NCI-H345 treated with DMSO at 0.1 percent for 48 hours (cell line): ENCODE results near the gene KIFBP.
"Not testable (repeated sequence)": the region's sequence is repeated elsewhere in the genome, so short reads cannot be mapped to it uniquely, and the experiment has no call there.

ENCODE experiments used
- DNase-seq: peaks from one replicate; lab custom pipeline; 2025; ENCODE audit not compliant: unreplicated experiment; lab: John Stamatoyannopoulos, UW

Gene KIFBP

DNA sequence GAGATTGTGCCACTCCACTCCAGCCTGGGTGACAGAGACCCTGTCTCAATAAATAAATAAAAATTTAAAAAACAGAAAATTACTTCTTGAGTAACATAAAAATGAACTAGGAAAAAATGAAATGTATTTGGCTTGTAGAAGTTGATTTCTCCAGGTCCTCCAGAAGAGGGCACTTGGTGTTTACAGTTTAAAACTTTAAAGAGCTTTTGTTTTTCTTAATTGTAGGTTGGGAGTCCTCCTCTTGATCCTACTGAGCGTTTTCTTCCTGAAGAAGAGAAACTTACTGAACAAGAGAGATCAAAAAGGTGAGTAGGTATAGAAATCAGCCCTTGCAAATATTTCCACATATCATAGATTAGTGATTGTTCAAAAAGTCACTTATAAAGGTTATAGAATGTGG lies 16.2 kb downstream of the KIFBP start:
- DNase-seq: no peak

DNA sequence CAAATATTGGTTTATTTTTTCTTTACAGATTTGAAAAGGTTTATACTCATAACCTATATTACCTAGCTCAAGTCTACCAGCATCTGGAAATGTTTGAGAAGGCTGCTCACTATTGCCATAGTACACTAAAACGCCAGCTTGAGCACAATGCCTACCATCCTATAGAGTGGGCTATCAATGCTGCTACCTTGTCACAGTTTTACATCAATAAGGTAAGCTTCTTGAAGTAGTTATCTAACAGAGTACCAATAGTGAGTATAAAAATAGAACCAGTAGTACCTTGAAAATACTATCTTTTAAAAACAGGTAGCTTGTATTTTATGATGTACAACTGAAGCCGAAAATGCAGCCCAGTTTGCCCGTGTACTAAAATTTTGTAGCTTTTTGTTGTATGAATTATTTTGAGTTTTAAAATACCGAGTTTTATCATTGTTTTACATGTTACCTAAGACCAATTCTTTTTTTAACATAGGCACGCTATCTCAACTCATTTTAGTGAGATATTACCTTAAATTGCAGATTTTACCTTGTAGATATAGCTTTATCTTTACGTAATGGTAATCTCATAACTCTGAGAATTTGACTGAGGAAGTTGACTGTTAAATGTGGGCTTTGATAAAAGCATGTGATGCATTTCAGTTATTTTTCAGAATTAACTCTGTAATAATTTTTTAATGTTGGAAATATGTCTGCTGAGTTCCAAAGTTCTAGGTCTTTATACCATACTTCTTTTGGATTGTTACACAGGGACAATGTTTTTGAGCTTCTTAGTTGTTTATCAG lies 17.3 kb downstream of the KIFBP start:
- no peak for DNase-seq

GRCh38 chr10:69007260-69007659 lies 18.7 kb downstream of the KIFBP start:
- DNase-seq: no peak

- no peak for DNase-seq
Observed at GRCh38 chr10:69009360-69009759, 20.8 kb downstream of the KIFBP start.

DNA sequence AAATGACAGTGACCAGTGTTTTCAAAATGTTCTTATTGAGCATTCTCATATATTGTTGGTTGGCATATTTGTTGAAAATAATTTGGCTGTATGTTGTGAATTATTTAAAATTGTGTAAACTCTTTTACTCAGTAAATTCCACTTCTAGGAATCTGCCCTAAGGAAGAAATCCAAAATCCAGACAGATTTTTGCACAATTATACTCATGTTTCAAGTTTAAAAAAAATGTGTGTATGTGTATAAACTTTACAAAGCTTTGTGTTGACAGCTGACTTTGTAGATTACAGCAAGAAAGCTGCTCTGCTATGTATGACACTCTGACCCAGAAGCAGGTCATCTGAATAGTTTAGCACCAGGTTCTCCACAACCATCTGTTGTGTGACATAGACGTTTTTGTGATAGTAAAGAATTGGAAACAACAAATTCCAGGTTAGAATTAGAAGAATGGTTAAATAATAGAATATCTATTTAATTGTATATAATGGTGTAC lies 21.6 kb downstream of the KIFBP start:
- no peak for DNase-seq

DNA sequence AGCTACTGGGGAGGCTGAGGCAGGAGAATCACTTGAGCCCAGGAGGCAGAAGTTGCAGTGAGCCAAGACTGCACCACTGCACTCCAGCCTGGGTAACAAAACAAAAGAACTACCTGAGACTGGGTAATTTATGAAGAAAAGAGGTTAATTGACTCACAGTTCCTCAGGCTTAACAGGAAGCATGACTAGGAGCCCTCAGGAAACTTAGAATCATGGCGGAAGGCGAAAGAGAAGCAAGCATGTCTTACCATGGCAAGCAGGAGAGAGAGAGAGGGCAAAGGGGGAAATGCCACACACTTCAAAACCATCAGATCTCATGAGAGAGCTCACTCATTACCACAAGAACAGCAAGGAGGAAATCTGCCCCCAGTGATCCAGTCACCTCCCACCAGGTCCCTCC lies 24.2 kb downstream of the KIFBP start:
- not testable (repeated sequence) for DNase-seq

GRCh38 chr10:69014171-69014570 lies 25.6 kb downstream of the KIFBP start:
- DNase-seq: no peak

GRCh38 chr10:69018613-69019012 lies 30.0 kb downstream of the KIFBP start:
- no peak for DNase-seq

DNA sequence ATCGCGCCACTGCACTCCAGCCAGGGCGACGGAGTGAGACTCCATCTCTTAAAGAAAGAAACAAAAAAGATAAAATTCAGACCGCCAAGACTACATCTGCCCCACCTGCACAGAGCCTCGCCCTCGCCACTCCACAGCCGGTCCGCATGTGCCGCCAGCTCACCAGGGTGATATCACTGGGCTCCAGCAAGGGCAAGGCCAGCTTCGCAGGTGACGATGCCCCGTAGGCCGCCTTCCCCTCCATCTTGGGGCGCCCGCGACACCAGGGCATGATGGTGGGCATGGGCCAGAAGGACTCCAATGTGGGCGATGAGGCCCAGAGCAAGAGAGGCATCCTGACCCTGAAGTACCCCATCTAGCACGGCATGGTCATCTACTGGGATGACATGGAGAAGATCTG lies 34.0 kb downstream of the KIFBP start:
- DNase-seq: no peak

- no peak for DNase-seq
Observed at GRCh38 chr10:69025370-69025896, 36.8 kb downstream of the KIFBP start.

DNA sequence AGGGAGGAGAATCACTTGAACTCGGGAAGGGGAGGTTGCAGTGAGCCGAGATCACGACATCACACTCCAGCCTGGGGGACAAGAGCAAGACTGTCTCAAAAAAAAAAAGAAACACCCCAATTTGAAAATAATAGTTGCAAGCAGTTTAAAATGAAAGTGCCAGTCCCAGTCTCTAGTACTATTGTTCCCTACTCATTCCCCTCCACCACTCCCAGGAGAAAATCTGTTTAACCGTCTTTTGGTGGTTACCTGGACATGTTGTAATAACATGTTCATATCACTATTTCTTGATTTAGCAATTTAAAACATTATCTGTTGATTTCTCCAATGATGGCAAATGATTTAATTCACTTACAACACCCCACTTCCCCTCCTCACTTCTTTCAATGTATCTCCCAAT lies 44.7 kb downstream of the KIFBP start:
- DNase-seq: no peak

- no peak for DNase-seq
Observed at GRCh38 chr10:69037489-69037888, 48.9 kb downstream of the KIFBP start.

GRCh38 chr10:69040904-69041303 lies 52.3 kb downstream of the KIFBP start:
- not testable (repeated sequence) for DNase-seq

GRCh38 chr10:69042417-69042816 lies 53.8 kb downstream of the KIFBP start:
- DNase-seq: no peak

GRCh38 chr10:69042838-69043237 lies 54.2 kb downstream of the KIFBP start:
- DNase-seq: no peak

GRCh38 chr10:69043931-69044531 lies 55.4 kb downstream of the KIFBP start:
- no peak for DNase-seq

DNA sequence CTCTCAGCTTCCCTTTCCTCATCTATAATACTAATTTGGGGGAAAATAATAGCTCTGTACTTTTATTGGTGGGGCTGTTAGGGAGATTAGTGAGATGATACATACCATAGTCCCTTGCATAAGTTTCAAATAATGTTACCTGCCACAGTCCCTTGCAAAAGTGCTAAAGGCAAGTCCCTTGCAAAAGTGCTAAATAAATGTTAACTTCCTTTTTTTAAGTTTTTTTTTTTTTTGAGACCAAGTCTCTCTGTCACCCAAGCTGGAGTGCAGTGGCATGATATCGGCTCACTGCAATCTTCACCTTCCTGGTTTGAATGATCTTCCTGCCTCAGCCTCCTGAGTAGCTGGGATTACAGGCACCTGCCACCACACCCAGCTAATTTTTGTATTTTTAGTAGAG lies 55.9 kb downstream of the KIFBP start:
- DNase-seq: no peak

DNA sequence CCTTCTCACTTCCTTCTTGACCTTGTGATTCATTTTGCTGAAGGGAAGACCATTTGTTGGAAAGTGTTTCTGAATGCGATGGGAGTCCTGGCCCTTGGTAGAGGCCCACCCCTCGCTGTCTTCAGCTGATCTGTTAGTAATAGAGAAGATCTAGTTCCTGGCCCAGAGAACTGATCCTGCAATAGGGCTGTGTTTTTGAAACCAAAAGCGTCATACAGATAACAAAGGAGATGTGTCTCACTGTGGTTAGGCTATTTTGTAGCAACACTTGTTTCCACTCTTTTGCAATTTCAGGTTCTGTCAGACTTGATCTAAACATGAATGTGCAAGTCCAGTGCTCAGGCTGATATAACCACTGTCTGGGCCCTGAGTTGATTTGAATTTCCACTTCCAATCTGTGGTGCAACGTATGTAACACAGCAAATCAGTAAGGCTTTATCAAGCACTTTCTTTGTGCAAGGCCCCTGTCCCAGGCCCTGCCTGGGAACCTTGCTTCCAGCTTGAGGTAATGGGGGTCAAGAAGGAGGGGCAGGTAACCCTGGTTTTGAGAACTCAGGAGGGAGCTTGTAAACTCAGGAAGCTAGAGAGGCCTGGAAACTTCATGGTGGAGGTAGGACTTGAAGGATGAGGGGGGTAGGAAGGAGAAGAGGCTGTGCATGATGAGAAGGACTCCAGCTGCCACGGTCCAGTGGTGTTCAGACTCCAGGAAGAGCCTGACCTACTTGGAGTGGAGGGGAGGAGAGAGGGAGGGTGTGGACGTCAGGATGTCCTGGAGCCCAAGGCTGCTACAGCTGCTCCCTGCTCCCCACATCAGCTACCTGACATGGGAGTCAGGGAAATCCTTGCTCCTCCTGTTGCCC lies 57.1 kb downstream of the KIFBP start:
- no peak for DNase-seq

GRCh38 chr10:69047111-69047832 lies 58.7 kb downstream of the KIFBP start:
- DNase-seq: no peak

GRCh38 chr10:69048103-69048502 lies 59.5 kb downstream of the KIFBP start:
- DNase-seq: no peak

- no peak for DNase-seq
Observed at GRCh38 chr10:69049566-69049961, 61.0 kb downstream of the KIFBP start.
